CD14-positive monocyte (primary cell): ENCODE data around the gene SULT1A3. TPM values are rescaled to one million over a fixed set of nuclear protein-coding genes. Genes with fewer than 3 reads are reported as not detected.
"Not testable (repeated sequence)": the region's sequence is repeated elsewhere in the genome, so short reads cannot be mapped to it uniquely, and the experiment has no call there.

ENCODE experiments used
- DNase-seq, 3 donors: peaks; one replicate each; pipeline ENCODE4 v3.0.0-alpha.2; 2011 to 2022
- H2AFZ ChIP-seq: 2 replicates; pipeline ENCODE4 v1.6.0; 2012; ENCODE audit warnings: mild to moderate bottlenecking, low read depth, low read length, inconsistent platforms; ENCODE audit not compliant: insufficient read depth, poor library complexity, severe bottlenecking
- H3K27ac ChIP-seq, 2 donors: 1 replicate in 1 of 2; 2 replicates in 1 of 2; pipeline ENCODE4 v1.5.1; 2012 to 2013; ENCODE audit warnings: low read length in 2 of 2, control low read depth in 1 of 2, inconsistent platforms in 1 of 2, low read depth in 1 of 2, mild to moderate bottlenecking in 1 of 2
- H3K27me3 ChIP-seq, 2 donors: one replicate each; pipeline versions ENCODE4 v1.6.0 to v1.6.1; 2011 to 2013; ENCODE audit warnings: low read length in 2 of 2; ENCODE audit not compliant: control insufficient read depth in 2 of 2, insufficient read depth in 2 of 2
- H3K36me3 ChIP-seq, 2 donors: replicated peaks in 1 of 2; 1 replicate in 1 of 2; 2 replicates in 1 of 2; pipeline versions ENCODE4 v1.5.1 to v1.6.1; 2012 to 2013; ENCODE audit warnings: low read length in 2 of 2, control low read depth in 1 of 2, inconsistent platforms in 1 of 2, mild to moderate bottlenecking in 1 of 2; ENCODE audit not compliant: insufficient read depth in 2 of 2, control insufficient read depth in 1 of 2
- H3K4me1 ChIP-seq, 2 donors: 1 replicate in 1 of 2; 2 replicates in 1 of 2; pipeline versions ENCODE4 v1.5.1 to v1.6.1; 2012 to 2013; ENCODE audit warnings: low read length in 2 of 2, control low read depth in 1 of 2, inconsistent platforms in 1 of 2, mild to moderate bottlenecking in 1 of 2, moderate library complexity in 1 of 2; ENCODE audit not compliant: insufficient read depth in 2 of 2, control insufficient read depth in 1 of 2
- H3K4me2 ChIP-seq: replicated peaks from 2 replicates; pipeline ENCODE3; 2012; ENCODE audit warnings: low read length, moderate library complexity, mild to moderate bottlenecking; ENCODE audit not compliant: poor library complexity, severe bottlenecking; ENCODE audit errors: extremely low read depth
- H3K4me3 ChIP-seq, 3 experiments: fragments of 200-600 bp in 1 of 3; sonication (generic) in 1 of 3; replicated peaks in 1 of 3; 1 replicate in 2 of 3; 2 replicates in 1 of 3; pipeline ENCODE4 v1.5.1; 2011 to 2013; ENCODE audit warnings: low read length in 3 of 3, mild to moderate bottlenecking in 3 of 3, control low read depth in 2 of 3, low read depth in 2 of 3, inconsistent platforms in 1 of 3, moderate library complexity in 1 of 3
- H3K79me2 ChIP-seq: 2 replicates; pipeline ENCODE4 v1.6.0; 2012; ENCODE audit warnings: mild to moderate bottlenecking, control low read depth, inconsistent platforms, low read length, moderate library complexity; ENCODE audit not compliant: insufficient read depth
- H3K9ac ChIP-seq: 2 replicates; pipeline ENCODE4 v1.6.0; 2017; ENCODE audit warnings: low read length, mild to moderate bottlenecking; ENCODE audit not compliant: insufficient read depth, poor library complexity, severe bottlenecking
- H3K9me3 ChIP-seq, 2 donors: replicated peaks in 1 of 2; 1 replicate in 1 of 2; 2 replicates in 1 of 2; pipeline versions ENCODE4 v1.5.1 to v1.6.1; 2012 to 2013; ENCODE audit warnings: low read length in 2 of 2, control low read depth in 1 of 2; ENCODE audit not compliant: control insufficient read depth in 1 of 2, insufficient read depth in 1 of 2
- H4K20me1 ChIP-seq: 2 replicates; pipeline ENCODE4 v1.6.0; 2012; ENCODE audit warnings: mild to moderate bottlenecking, low read length, control low read depth, moderate library complexity; ENCODE audit not compliant: insufficient read depth
- H3K27ac Mint-ChIP-seq, 7 donors: one replicate each; pipeline ENCODE4 v1.8.0; 2020; ENCODE audit warnings: mild to moderate bottlenecking in 7 of 7, mixed read lengths in 7 of 7, moderate library complexity in 6 of 7, inconsistent platforms in 2 of 7
- H3K27me3 Mint-ChIP-seq, 3 donors: one replicate each; pipeline ENCODE4 v1.8.0; 2021 to 2022; ENCODE audit warnings: low read depth in 3 of 3, mild to moderate bottlenecking in 3 of 3, mixed read lengths in 3 of 3, moderate library complexity in 3 of 3, inconsistent platforms in 1 of 3
- H3K36me3 Mint-ChIP-seq, 2 donors: one replicate each; pipeline ENCODE4 v1.8.0; 2020; ENCODE audit warnings: mixed read lengths in 2 of 2, inconsistent platforms in 1 of 2, mild to moderate bottlenecking in 1 of 2
- H3K4me1 Mint-ChIP-seq: one replicate; pipeline ENCODE4 v1.8.0; 2020; ENCODE audit warnings: mild to moderate bottlenecking, mixed read lengths
- H3K4me3 Mint-ChIP-seq, 2 donors: one replicate each; pipeline ENCODE4 v1.8.0; 2020; ENCODE audit warnings: mild to moderate bottlenecking in 2 of 2, mixed read lengths in 2 of 2, moderate library complexity in 1 of 2
- H3K9me3 Mint-ChIP-seq, 7 donors: one replicate each; pipeline ENCODE4 v1.8.0; 2020 to 2022; ENCODE audit warnings: mixed read lengths in 7 of 7, mild to moderate bottlenecking in 6 of 7, moderate library complexity in 6 of 7, inconsistent platforms in 2 of 7
- WGBS: methylation state at CpG from one replicate; pipeline ENCODE4 v1.1.5; 2013; ENCODE audit warnings: missing lambda C conversion rate; ENCODE audit not compliant: insufficient coverage; 5-methylcytosine and 5-hydroxymethylcytosine counted together
- intact Hi-C, 2 donors: fragments of 100-400 bp; cut with micrococcal nuclease; formaldehyde crosslinking; loops; one replicate each; pipeline versions ENCODE4 v1.15.0 to v1.15.1; 2023
- polyA minus RNA-seq: library from RNA; depleted of rRNA, polyadenylated mRNA; stranded (reverse); fragments of >200 nt; gene quantifications from 2 replicates; pipeline ENCODE4 v1.2.3, GENCODE V29; 2012
- polyA plus RNA-seq, 3 donors: library from polyadenylated mRNA; depleted of rRNA in 1 of 3; unstranded in 2 of 3; stranded (reverse) in 1 of 3; fragments of 300-500 nt in 2 of 3; fragments of >200 nt in 1 of 3; fragmentation: Illumina TruSeq in 2 of 3; gene quantifications; 1 replicate in 2 of 3; 2 replicates in 1 of 3; pipeline ENCODE4 v1.2.3, GENCODE V29; 2012 to 2021
- total RNA-seq, 12 experiments: library from RNA in 1 of 12; stranded (reverse) in 1 of 12; fragments of 120-200 nt in 1 of 12; gene quantifications; one replicate each; pipeline ENCODE4 v1.2.4 and lab custom pipeline; 2013 to 2026; ENCODE audit warnings: mixed read lengths in 6 of 12, inconsistent platforms in 1 of 12
- TF ChIP-seq, protein P1 (sequence below): fragments of 200-600 bp; IDR thresholded peaks from one replicate; pipeline ENCODE4 v1.8.0; 2022; ENCODE audit warnings: antibody characterized with exemption, mild to moderate bottlenecking

Gene SULT1A3
- total RNA-seq (2013) = 10.7 TPM
- polyA plus RNA-seq (10 to 100 TPM; 20.9 to 29.9 (median 28.3) TPM), polyA minus RNA-seq (3.6 and 9.8 TPM in 2 replicates), total RNA-seq (lab: John Stamatoyannopoulos, UW) (0 to 0.13 (median 0) reads per million in 11 experiments)

GRCh38 chr16:30199049-30199448, at the start of gene SULT1A3:
TSS of gene SULT1A3 (plus strand) at chr16:30199255. CDS start at chr16:30200729, 1,474 bp downstream.
- H3K9me3 Mint-ChIP-seq, H3K79me2 ChIP-seq, H3K27me3 ChIP-seq, H3K27ac Mint-ChIP-seq, intact Hi-C loops, H3K4me1 Mint-ChIP-seq, H3K4me3 Mint-ChIP-seq, DNase-seq, H3K9ac ChIP-seq, H2AFZ ChIP-seq, H4K20me1 ChIP-seq, H3K4me1 ChIP-seq, H3K36me3 ChIP-seq, H3K4me2 ChIP-seq, H3K36me3 Mint-ChIP-seq, H3K9me3 ChIP-seq, H3K4me3 ChIP-seq, H3K27me3 Mint-ChIP-seq, H3K27ac ChIP-seq: not testable (repeated sequence)
- WGBS = no CpG with 5 or more reads among the region's 3 CpGs

GRCh38 chr16:30151091-30151490, 48.0 kb upstream of the SULT1A3 start:
- Histone ChIP-seq H3K9ac (no peak overlapping the region), H3K4me2 (no peak overlapping the region), H3K4me1 (peaks cover 42 to 49% of the 10 kb centered on the region in 2 donors), H3K79me2 (no peaks in the 10 kb centered on the region), H3K9me3 (peaks cover 0 to 5% of the 10 kb centered on the region in 2 donors), H4K20me1 (no peaks in the 10 kb centered on the region), H3K4me3 (no peak overlapping the region), H2AFZ (no peak overlapping the region), H3K36me3 (no peaks in the 10 kb centered on the region), H3K27ac (no peak overlapping the region), H3K27me3 (no peaks in the 10 kb centered on the region)
- no peaks in the 10 kb centered on the region for H3K36me3 Mint-ChIP-seq
- peaks cover 56% of the 10 kb centered on the region for H3K4me1 Mint-ChIP-seq
- intact Hi-C loops = no loop called here
- DNase-seq = no peak
- WGBS = 97% methylated on average over 5 of the region's 7 CpGs
- peaks cover 0 to 2% (median 1%) of the 10 kb centered on the region in 3 donors for H3K27me3 Mint-ChIP-seq
- TF ChIP-seq, protein P1, sequence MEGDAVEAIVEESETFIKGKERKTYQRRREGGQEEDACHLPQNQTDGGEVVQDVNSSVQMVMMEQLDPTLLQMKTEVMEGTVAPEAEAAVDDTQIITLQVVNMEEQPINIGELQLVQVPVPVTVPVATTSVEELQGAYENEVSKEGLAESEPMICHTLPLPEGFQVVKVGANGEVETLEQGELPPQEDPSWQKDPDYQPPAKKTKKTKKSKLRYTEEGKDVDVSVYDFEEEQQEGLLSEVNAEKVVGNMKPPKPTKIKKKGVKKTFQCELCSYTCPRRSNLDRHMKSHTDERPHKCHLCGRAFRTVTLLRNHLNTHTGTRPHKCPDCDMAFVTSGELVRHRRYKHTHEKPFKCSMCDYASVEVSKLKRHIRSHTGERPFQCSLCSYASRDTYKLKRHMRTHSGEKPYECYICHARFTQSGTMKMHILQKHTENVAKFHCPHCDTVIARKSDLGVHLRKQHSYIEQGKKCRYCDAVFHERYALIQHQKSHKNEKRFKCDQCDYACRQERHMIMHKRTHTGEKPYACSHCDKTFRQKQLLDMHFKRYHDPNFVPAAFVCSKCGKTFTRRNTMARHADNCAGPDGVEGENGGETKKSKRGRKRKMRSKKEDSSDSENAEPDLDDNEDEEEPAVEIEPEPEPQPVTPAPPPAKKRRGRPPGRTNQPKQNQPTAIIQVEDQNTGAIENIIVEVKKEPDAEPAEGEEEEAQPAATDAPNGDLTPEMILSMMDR = no peak
- H3K4me3 Mint-ChIP-seq = no peak overlapping the region
- H3K27ac Mint-ChIP-seq = peak overlapping the region in 2 of 7 donors; percentile 61 to 64
- peaks cover 0 to 12% (median 6%) of the 10 kb centered on the region in 7 donors for H3K9me3 Mint-ChIP-seq
